ENCODE results near the gene ROPN1L. TPM values are rescaled to one million over a fixed set of nuclear protein-coding genes. Genes with fewer than 3 reads are reported as not detected.

Gene ROPN1L
- total RNA-seq, 2 donors from 2014 or later: 34.9 TPM; not detected in 1

GRCh38 chr5:10448754-10449360 is 7.2 kb downstream of the ROPN1L start:
- Histone ChIP-seq H3K4me1 (replicated peaks) (no peaks in the 10 kb centered on the region), H3K27ac (no peak overlapping the region), H3K9me3 (no peaks in the 10 kb centered on the region), H3K36me3 (no peaks in the 10 kb centered on the region), H3K4me3 (no peak overlapping the region), H3K27me3 (replicated peaks; ENCODE audit: insufficient read depth) (no peaks in the 10 kb centered on the region)
- TF ChIP-seq CTCF (IDR thresholded peaks at IDR 0.05) (no peak), POLR2A (IDR thresholded peaks at IDR 0.05) (no peak), POLR2AphosphoS5 (IDR thresholded peaks at IDR 0.05) (no peak)
- 92% methylated on average over 11 of the region's 11 CpGs for WGBS
- intact Hi-C loops (cut with DNase I): no loop called here
- DNase-seq (ENCODE audit: low spot score): no peak

- Histone ChIP-seq H3K4me3 (no peak overlapping the region), H3K27ac (no peak overlapping the region), H3K36me3 (no peaks in the 10 kb centered on the region), H3K27me3 (replicated peaks; ENCODE audit: insufficient read depth) (no peaks in the 10 kb centered on the region), H3K9me3 (no peaks in the 10 kb centered on the region), H3K4me1 (replicated peaks) (no peaks in the 10 kb centered on the region)
- intact Hi-C loops (cut with DNase I): loop anchor here (10.0 kb wide), 1 partner anchor 314 kb away; the partner anchor contains the start of gene DAP
- WGBS: 84% methylated on average over 9 of the region's 9 CpGs
- no peak for DNase-seq (ENCODE audit: low spot score)
- no peak for TF ChIP-seq POLR2AphosphoS5 (IDR thresholded peaks at IDR 0.05)
- TF ChIP-seq POLR2A (IDR thresholded peaks at IDR 0.05): no peak
- no peak for TF ChIP-seq CTCF (IDR thresholded peaks at IDR 0.05)
Measured at GRCh38 chr5:10451137-10451824, 9.6 kb downstream of the ROPN1L start.

- Histone ChIP-seq H3K4me1 (replicated peaks) (no peaks in the 10 kb centered on the region), H3K9me3 (no peaks in the 10 kb centered on the region), H3K4me3 (no peak overlapping the region), H3K27me3 (replicated peaks; ENCODE audit: insufficient read depth) (no peaks in the 10 kb centered on the region), H3K27ac (no peak overlapping the region), H3K36me3 (no peaks in the 10 kb centered on the region)
- 72% methylated on average over 10 of the region's 10 CpGs for WGBS
- intact Hi-C loops (cut with DNase I): loop anchor here (2.0 to 10.0 kb wide), 2 partner anchors 176 to 312 kb away; partner anchors contain the start of gene DAP
- TF ChIP-seq POLR2A (IDR thresholded peaks at IDR 0.05): no peak
- peak; percentile 30 to 88 (median 66) for TF ChIP-seq CTCF (IDR thresholded peaks at IDR 0.05)
- peak; percentile 43 for TF ChIP-seq POLR2AphosphoS5 (IDR thresholded peaks at IDR 0.05)
- DNase-seq (ENCODE audit: low spot score): no peak
Measured at GRCh38 chr5:10452768-10453331, 11.2 kb downstream of the ROPN1L start.

- Histone ChIP-seq H3K36me3 (no peaks in the 10 kb centered on the region), H3K9me3 (no peaks in the 10 kb centered on the region), H3K27ac (no peak overlapping the region), H3K4me3 (no peak overlapping the region), H3K4me1 (replicated peaks) (no peaks in the 10 kb centered on the region), H3K27me3 (replicated peaks; ENCODE audit: insufficient read depth) (no peaks in the 10 kb centered on the region)
- intact Hi-C loops (cut with DNase I): loop anchor here (2.0 to 10.0 kb wide), 2 partner anchors 175 to 311 kb away; partner anchors contain the start of gene DAP
- no peak for DNase-seq (ENCODE audit: low spot score)
- TF ChIP-seq POLR2A (IDR thresholded peaks at IDR 0.05) (no peak), POLR2AphosphoS5 (IDR thresholded peaks at IDR 0.05) (no peak), CTCF (IDR thresholded peaks at IDR 0.05) (no peak)
- 66% methylated on average over 8 of the region's 8 CpGs for WGBS
Measured at GRCh38 chr5:10453545-10453944, 11.9 kb downstream of the ROPN1L start.
